Thyroid gland (tissue), 4 donors: Measurements from ENCODE around the gene MAP3K13.

Experiments
- POLR2A ChIP-seq, 2 donors: fragments of 450-650 bp; IDR thresholded peaks; one replicate each; pipeline ENCODE4 v1.6.1; 2017; ENCODE audit warnings: antibody characterized with exemption in 2 of 2, mild to moderate bottlenecking in 2 of 2, moderate library complexity in 1 of 2
- TF ChIP-seq, protein P1 (sequence below), 6 experiments: fragments of 200-600 bp in 3 of 6; fragments of 450-650 bp in 3 of 6; sonication (generic) in 3 of 6; IDR thresholded peaks; one replicate each; pipeline ENCODE4 v1.5.1; 2016 to 2019; ENCODE audit warnings: antibody characterized with exemption in 6 of 6, mild to moderate bottlenecking in 2 of 6, inconsistent platforms in 1 of 6, moderate library complexity in 1 of 6

DNA sequence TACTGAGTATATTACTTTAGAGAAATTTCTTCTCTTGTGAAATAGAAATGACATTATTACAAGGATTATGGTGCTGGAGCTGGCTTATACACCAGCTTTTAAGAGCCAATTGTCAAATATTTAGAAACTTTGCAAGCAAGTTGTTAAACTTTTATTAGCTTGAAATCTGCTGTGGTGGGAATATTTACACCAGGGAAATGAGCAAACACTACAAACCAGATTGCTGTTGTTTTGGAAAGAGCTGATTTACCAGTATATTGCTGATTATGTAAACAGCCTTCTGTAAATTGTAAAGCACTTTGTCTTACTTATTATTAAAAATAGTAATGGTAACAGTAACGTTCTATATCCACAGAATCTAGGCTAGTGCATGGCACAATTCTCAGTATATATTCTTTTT lies 61.5 kb downstream of the MAP3K13 start:
- no peak for TF ChIP-seq POLR2A (IDR thresholded peaks at IDR 0.05)
- TF ChIP-seq, protein P1, sequence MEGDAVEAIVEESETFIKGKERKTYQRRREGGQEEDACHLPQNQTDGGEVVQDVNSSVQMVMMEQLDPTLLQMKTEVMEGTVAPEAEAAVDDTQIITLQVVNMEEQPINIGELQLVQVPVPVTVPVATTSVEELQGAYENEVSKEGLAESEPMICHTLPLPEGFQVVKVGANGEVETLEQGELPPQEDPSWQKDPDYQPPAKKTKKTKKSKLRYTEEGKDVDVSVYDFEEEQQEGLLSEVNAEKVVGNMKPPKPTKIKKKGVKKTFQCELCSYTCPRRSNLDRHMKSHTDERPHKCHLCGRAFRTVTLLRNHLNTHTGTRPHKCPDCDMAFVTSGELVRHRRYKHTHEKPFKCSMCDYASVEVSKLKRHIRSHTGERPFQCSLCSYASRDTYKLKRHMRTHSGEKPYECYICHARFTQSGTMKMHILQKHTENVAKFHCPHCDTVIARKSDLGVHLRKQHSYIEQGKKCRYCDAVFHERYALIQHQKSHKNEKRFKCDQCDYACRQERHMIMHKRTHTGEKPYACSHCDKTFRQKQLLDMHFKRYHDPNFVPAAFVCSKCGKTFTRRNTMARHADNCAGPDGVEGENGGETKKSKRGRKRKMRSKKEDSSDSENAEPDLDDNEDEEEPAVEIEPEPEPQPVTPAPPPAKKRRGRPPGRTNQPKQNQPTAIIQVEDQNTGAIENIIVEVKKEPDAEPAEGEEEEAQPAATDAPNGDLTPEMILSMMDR (IDR thresholded peaks at IDR 0.05) = no peak
